ENCODE data around the gene BAG1. TPM values are rescaled to one million over a fixed set of nuclear protein-coding genes. Genes with fewer than 3 reads are reported as not detected.
A peak's percentile ranks its signal among the peaks of the same experiment; 100 is the strongest.

Gene BAG1
- total and polyA plus RNA-seq, 5 donors from 2014 or later, result 80.2 to 100 (median 91.7) TPM

DNA sequence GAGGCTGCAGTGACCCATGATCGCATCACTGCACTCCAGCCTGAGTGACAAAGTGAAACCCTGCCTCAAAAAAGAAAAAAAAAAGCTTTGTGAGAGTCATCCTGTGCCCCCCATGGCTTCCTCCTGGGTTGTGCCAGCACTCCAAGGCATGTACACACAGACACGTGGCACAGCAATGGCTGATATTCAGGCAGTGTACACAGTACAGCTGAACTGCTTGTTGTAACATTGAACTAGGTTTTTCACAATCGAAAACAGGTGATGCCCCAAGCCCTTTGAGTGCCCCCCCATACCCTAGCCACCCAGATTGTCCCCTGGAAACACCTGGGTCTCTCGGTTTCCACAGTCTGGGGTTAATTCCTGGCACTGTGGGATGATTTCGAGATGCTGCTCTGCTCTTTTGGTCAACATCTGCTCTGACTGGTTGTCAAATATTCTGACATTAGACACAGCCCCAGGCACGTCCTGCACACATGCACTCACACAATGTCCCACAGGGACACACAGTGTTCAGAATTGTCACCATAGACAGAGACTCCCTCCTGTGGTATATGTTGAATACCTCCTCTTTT lies 15.3 kb downstream of the BAG1 start:
- Histone ChIP-seq H3K4me1 (ENCODE audit: control insufficient read depth, insufficient read depth, low read length, poor library complexity, severe bottlenecking) (no peaks in the 10 kb centered on the region), H3K27ac (ENCODE audit: insufficient read depth, low read length, poor library complexity, severe bottlenecking) (no peak overlapping the region), H3K9me3 (ENCODE audit: control insufficient read depth in 2 of 2, low read length in 2 of 2) (no peaks in the 10 kb centered on the region), H3K36me3 (ENCODE audit: control insufficient read depth, insufficient read depth, low read length) (peaks cover 20% of the 10 kb centered on the region), H3K27me3 (ENCODE audit: control insufficient read depth, insufficient read depth, low read length) (no peaks in the 10 kb centered on the region), H3K4me3 (ENCODE audit: low read depth, low read length) (no peak overlapping the region)
- Mint-ChIP-seq H3K27ac (peak overlapping the region in 1 of 3 donors; percentile 22), H3K9me3 (no peaks in the 10 kb centered on the region), H3K4me1 (peaks cover 0 to 8% (median 0%) of the 10 kb centered on the region in 4 donors), H3K4me3 (no peak overlapping the region), H3K27me3 (no peaks in the 10 kb centered on the region), H3K36me3 (peaks cover 37% of the 10 kb centered on the region)
- DNase-seq (no peak), ATAC-seq (ENCODE audit: low read depth in 2 of 2) (no peak)

DNA sequence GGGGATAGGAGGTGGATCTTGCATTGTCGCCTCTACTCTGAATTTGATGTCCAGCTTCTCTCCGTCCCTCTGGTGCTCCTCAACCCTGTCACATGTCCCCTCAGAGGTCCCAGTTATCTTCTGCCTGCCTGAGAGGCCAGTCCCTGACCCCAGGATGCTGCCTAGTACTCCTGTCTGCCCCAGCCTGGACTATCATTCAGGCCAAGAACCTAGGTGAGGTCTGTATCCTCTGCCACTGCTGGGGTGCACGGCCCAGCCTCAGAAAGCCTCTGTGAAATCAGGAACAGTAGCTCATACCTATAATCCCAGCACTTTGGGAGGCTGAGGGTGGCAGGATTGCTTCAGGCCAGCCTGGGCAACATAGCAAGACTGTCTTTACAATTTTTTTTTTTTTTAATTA lies 15.9 kb downstream of the BAG1 start:
- H3K4me1 Mint-ChIP-seq, result peaks cover 0 to 8% (median 0%) of the 10 kb centered on the region in 4 donors
- Histone ChIP-seq H3K36me3 (ENCODE audit: control insufficient read depth, insufficient read depth, low read length) (peaks cover 16% of the 10 kb centered on the region), H3K27ac (ENCODE audit: insufficient read depth, low read length, poor library complexity, severe bottlenecking) (no peak overlapping the region), H3K4me1 (ENCODE audit: control insufficient read depth, insufficient read depth, low read length, poor library complexity, severe bottlenecking) (no peaks in the 10 kb centered on the region), H3K4me3 (ENCODE audit: low read depth, low read length) (no peak overlapping the region), H3K9me3 (ENCODE audit: control insufficient read depth in 2 of 2, low read length in 2 of 2) (no peaks in the 10 kb centered on the region), H3K27me3 (ENCODE audit: control insufficient read depth, insufficient read depth, low read length) (no peaks in the 10 kb centered on the region)
- no peaks in the 10 kb centered on the region for H3K9me3 Mint-ChIP-seq
- ATAC-seq (ENCODE audit: low read depth in 2 of 2) (no peak), DNase-seq (no peak)
- no peaks in the 10 kb centered on the region for H3K27me3 Mint-ChIP-seq
- H3K4me3 Mint-ChIP-seq, result no peak overlapping the region
- H3K36me3 Mint-ChIP-seq, result peaks cover 37% of the 10 kb centered on the region
- no peak overlapping the region for H3K27ac Mint-ChIP-seq

DNA sequence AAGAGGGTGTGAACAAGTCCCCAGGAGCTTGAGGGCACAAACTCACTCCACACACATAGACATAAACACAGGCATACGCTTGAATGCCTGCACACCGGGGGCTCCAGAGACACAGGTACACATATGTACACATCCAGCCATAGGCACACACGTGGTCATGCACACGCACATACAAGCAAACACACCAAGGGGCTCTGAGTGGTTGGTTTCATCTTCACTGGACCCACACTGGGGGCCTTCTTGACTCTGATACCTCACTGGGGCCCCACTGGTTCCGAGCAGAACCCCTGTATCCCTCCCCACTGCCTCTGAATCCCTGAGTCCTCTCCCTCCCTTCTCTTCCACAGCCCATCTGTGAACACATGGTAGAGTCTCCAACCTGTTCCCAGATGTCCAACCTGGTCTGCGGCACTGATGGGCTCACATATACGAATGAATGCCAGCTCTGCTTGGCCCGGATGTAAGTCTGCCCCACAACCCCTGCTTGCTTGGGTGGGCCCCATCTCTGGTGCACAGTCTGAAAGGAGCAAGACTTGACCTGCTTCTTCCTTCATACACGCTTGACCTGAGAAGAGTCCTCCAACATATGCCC lies 18.1 kb downstream of the BAG1 start:
- Histone ChIP-seq H3K4me1 (ENCODE audit: control insufficient read depth, insufficient read depth, low read length, poor library complexity, severe bottlenecking) (no peaks in the 10 kb centered on the region), H3K27me3 (ENCODE audit: control insufficient read depth, insufficient read depth, low read length) (no peaks in the 10 kb centered on the region), H3K27ac (ENCODE audit: insufficient read depth, low read length, poor library complexity, severe bottlenecking) (no peak overlapping the region), H3K36me3 (ENCODE audit: control insufficient read depth, insufficient read depth, low read length) (peaks cover 4% of the 10 kb centered on the region), H3K4me3 (ENCODE audit: low read depth, low read length) (no peak overlapping the region), H3K9me3 (ENCODE audit: control insufficient read depth in 2 of 2, low read length in 2 of 2) (no peaks in the 10 kb centered on the region)
- no peak for DNase-seq
- Mint-ChIP-seq H3K9me3 (no peaks in the 10 kb centered on the region), H3K27ac (peak overlapping the region in 1 of 3 donors; percentile 69), H3K36me3 (peaks cover 27% of the 10 kb centered on the region), H3K4me3 (no peak overlapping the region), H3K4me1 (no peaks in the 10 kb centered on the region), H3K27me3 (no peaks in the 10 kb centered on the region)
- no peak for ATAC-seq (ENCODE audit: low read depth in 2 of 2)

DNA sequence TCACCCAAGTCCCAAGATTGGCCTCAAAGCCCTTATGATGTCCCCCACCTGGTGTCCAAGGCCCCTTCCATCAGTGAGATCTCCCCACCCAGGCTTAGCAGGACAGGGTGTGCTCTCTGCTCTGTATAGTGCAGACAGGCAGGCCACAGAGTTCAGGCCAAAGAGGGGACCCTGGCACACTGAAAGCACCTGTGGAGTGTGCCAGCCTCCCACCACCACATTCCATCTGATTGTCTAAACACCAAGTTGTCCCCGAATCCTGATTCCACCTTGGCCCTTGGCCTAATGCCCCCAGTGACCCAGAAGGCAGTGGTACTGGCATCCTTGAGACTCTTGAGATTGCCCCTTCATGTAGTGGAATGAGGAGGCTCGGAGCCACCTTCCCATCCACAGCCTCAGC lies 19.2 kb downstream of the BAG1 start:
- H3K36me3 ChIP-seq (ENCODE audit: control insufficient read depth, insufficient read depth, low read length), result no peaks in the 10 kb centered on the region
- H3K4me3 Mint-ChIP-seq, result no peak overlapping the region

DNA sequence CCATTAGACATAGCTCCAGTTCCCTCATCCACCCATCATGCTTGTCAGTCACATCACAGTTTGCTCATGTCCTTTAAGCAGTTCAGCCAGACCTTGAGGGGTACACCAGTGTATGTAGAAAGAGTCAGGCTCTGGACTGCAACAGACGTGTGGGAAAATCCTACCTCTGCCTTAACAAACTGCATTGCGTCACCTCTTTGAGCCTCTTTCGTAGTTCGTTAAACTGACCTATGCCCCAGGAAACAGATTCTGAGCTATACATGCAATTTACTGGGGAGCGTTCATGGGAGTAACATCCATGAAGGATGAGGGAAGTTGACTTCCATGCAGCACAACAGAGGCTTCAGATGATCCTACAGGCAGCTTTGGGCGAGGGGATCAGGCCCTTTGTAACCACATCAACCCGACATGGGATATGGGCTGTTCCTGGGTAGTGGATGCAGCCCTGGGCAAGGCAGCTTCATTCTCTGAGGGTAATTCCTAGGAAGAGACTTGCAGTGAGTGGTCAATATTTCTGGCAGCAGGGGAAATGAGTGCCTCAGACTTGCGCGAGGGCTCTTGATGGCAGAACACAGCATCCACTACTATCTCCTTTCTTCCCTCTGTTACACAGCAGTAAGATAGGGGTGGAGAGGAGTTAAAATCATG lies 20.2 kb downstream of the BAG1 start:
- Histone ChIP-seq H3K4me1 (ENCODE audit: control insufficient read depth, insufficient read depth, low read length, poor library complexity, severe bottlenecking) (no peaks in the 10 kb centered on the region), H3K27me3 (ENCODE audit: control insufficient read depth, insufficient read depth, low read length) (no peaks in the 10 kb centered on the region), H3K36me3 (ENCODE audit: control insufficient read depth, insufficient read depth, low read length) (no peaks in the 10 kb centered on the region), H3K4me3 (ENCODE audit: low read depth, low read length) (no peak overlapping the region), H3K27ac (ENCODE audit: insufficient read depth, low read length, poor library complexity, severe bottlenecking) (no peak overlapping the region), H3K9me3 (ENCODE audit: control insufficient read depth in 2 of 2, low read length in 2 of 2) (no peaks in the 10 kb centered on the region)
- no peak overlapping the region for H3K27ac Mint-ChIP-seq
- H3K4me1 Mint-ChIP-seq, result peaks cover 0 to 2% (median 0%) of the 10 kb centered on the region in 4 donors
- no peaks in the 10 kb centered on the region for H3K9me3 Mint-ChIP-seq
- DNase-seq (no peak), ATAC-seq (ENCODE audit: low read depth in 2 of 2) (no peak)
- no peak overlapping the region for H3K4me3 Mint-ChIP-seq
- peaks cover 16% of the 10 kb centered on the region for H3K36me3 Mint-ChIP-seq
- H3K27me3 Mint-ChIP-seq, result no peaks in the 10 kb centered on the region

More for the DNA sequence above, 19.2 kb downstream of the BAG1 start:
- H3K4me3 ChIP-seq (ENCODE audit: low read depth, low read length), result no peak overlapping the region
- ATAC-seq (ENCODE audit: low read depth in 2 of 2) (no peak), DNase-seq (no peak)
- no peaks in the 10 kb centered on the region for H3K27me3 Mint-ChIP-seq
- peaks cover 24% of the 10 kb centered on the region for H3K36me3 Mint-ChIP-seq
- H3K4me1 ChIP-seq (ENCODE audit: control insufficient read depth, insufficient read depth, low read length, poor library complexity, severe bottlenecking), result no peaks in the 10 kb centered on the region
- no peak overlapping the region for H3K27ac ChIP-seq (ENCODE audit: insufficient read depth, low read length, poor library complexity, severe bottlenecking)
- no peaks in the 10 kb centered on the region for H3K27me3 ChIP-seq (ENCODE audit: control insufficient read depth, insufficient read depth, low read length)
- H3K4me1 Mint-ChIP-seq, result no peaks in the 10 kb centered on the region
- no peak overlapping the region for H3K27ac Mint-ChIP-seq
- no peaks in the 10 kb centered on the region for H3K9me3 ChIP-seq (ENCODE audit: control insufficient read depth in 2 of 2, low read length in 2 of 2)
- H3K9me3 Mint-ChIP-seq, result no peaks in the 10 kb centered on the region

DNA sequence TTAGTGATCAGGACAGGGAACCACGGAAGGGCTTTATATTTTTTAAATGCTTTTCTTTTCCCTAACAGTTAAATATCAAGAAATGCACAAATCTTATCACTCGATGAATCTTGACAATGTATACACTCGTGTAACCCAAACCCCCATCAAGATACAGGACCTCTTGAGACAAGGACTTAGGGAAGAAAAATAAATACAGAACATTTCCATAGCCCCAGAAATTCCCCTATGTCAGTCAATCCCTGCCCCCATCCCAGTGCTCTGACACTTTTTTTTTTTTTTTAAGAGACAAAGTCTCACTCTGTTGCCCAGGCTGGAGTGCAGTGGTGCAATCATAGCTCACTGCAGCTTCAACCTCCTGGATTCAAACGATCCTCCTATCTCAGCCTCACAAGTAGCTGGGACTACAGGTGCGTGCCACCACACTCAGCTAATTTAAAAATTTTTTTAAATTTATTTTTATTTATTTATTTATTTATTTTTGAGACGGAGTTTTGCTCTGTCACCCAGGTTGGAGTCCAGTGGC lies 21.8 kb downstream of the BAG1 start:
- H3K9me3 ChIP-seq (ENCODE audit: control insufficient read depth in 2 of 2, low read length in 2 of 2), result no peaks in the 10 kb centered on the region
- peaks cover 10% of the 10 kb centered on the region for H3K36me3 Mint-ChIP-seq
- no peak overlapping the region for H3K27ac ChIP-seq (ENCODE audit: insufficient read depth, low read length, poor library complexity, severe bottlenecking)
- no peak overlapping the region for H3K4me3 Mint-ChIP-seq
- no peaks in the 10 kb centered on the region for H3K4me1 ChIP-seq (ENCODE audit: control insufficient read depth, insufficient read depth, low read length, poor library complexity, severe bottlenecking)
- H3K27ac Mint-ChIP-seq, result no peak overlapping the region
- H3K9me3 Mint-ChIP-seq, result no peaks in the 10 kb centered on the region
- DNase-seq (no peak), ATAC-seq (ENCODE audit: low read depth in 2 of 2) (no peak)
- no peaks in the 10 kb centered on the region for H3K27me3 Mint-ChIP-seq
- H3K27me3 ChIP-seq (ENCODE audit: control insufficient read depth, insufficient read depth, low read length), result no peaks in the 10 kb centered on the region
- H3K4me3 ChIP-seq (ENCODE audit: low read depth, low read length), result no peak overlapping the region
- no peaks in the 10 kb centered on the region for H3K36me3 ChIP-seq (ENCODE audit: control insufficient read depth, insufficient read depth, low read length)
- peaks cover 0 to 2% (median 0%) of the 10 kb centered on the region in 4 donors for H3K4me1 Mint-ChIP-seq

DNA sequence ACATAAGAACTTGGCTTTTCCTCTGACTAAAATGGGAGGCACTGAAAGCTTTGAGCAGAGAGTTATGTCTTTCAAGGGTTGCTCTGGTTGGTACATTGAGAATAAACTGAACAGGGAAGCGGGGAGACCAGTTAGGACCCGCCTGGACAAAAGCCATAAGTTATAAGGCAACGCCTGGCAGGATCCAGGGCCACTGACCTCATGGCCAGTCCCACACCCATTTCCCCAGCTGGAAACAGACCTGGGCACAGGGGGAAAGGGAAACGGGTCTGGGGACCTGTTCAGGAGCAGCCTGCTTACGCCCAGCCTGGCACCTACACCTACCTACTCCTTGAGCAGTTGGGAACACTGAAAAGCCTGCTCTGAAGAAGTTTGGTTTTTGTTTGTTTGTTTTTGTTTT lies 23.2 kb downstream of the BAG1 start:
- Histone ChIP-seq H3K27me3 (ENCODE audit: control insufficient read depth, insufficient read depth, low read length) (no peaks in the 10 kb centered on the region), H3K27ac (ENCODE audit: insufficient read depth, low read length, poor library complexity, severe bottlenecking) (no peak overlapping the region), H3K4me1 (ENCODE audit: control insufficient read depth, insufficient read depth, low read length, poor library complexity, severe bottlenecking) (no peaks in the 10 kb centered on the region), H3K4me3 (ENCODE audit: low read depth, low read length) (no peak overlapping the region), H3K9me3 (ENCODE audit: control insufficient read depth in 2 of 2, low read length in 2 of 2) (no peaks in the 10 kb centered on the region), H3K36me3 (ENCODE audit: control insufficient read depth, insufficient read depth, low read length) (no peaks in the 10 kb centered on the region)
- Mint-ChIP-seq H3K9me3 (no peaks in the 10 kb centered on the region), H3K4me1 (peaks cover 0 to 2% (median 0%) of the 10 kb centered on the region in 4 donors), H3K27ac (no peak overlapping the region), H3K27me3 (peaks cover 7% of the 10 kb centered on the region), H3K36me3 (no peaks in the 10 kb centered on the region), H3K4me3 (no peak overlapping the region)
- ATAC-seq (ENCODE audit: low read depth in 2 of 2) (no peak), DNase-seq (no peak)

Measured in CD4-positive, CD25-positive, alpha-beta regulatory T cell (primary cell).